A549 treated with AZD2906 at 1 μM for 4 hours (cell line): ENCODE results near the gene ERCC1. TPM values are rescaled to one million over a fixed set of nuclear protein-coding genes. Genes with fewer than 3 reads are reported as not detected.

Source experiments
- total RNA-seq: library from RNA; stranded (reverse); fragments of 200-300 nt; extraction: Qiagen RNA extraction; gene quantifications from 5 replicates; pipeline ENCODE4 v1.2.3, GENCODE V29; 2022

Gene ERCC1
- 135 to 175 TPM (median 167 TPM) in 5 replicates for total RNA-seq

DNA sequence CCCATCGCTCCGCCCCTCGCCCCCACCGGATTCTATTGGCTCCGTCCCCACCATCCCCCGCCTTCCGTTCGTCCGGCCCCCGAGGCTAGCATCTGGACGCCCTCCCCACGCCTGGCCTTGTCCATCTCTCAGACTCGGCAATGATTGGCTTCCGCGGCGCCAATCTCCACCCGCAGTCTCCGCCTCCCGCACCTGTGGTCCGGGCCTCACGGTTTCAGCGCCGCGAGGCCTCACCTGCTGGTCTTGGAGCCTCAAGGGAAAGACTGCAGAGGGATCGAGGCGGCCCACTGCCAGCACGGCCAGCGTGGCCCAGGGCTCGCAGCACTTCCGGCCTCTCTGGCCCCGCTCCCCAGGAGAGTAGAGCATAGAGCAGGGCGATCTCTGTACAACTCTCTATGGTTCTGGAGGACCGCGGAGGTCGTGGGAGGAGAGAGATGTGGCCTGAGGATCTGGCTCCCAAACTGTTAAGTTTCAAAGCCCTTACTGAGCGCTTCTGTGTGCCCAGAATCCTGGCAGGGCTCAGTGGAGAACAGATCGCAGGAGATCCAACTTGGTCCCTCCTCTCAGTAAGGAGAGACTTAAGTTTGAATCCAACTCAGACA is at the start of gene ERCC1:
TSS of gene ERCC1 (minus strand) at position 329 of the 602 bp plus-strand sequence. CDS start 543 bp downstream, outside the sequence.

DNA sequence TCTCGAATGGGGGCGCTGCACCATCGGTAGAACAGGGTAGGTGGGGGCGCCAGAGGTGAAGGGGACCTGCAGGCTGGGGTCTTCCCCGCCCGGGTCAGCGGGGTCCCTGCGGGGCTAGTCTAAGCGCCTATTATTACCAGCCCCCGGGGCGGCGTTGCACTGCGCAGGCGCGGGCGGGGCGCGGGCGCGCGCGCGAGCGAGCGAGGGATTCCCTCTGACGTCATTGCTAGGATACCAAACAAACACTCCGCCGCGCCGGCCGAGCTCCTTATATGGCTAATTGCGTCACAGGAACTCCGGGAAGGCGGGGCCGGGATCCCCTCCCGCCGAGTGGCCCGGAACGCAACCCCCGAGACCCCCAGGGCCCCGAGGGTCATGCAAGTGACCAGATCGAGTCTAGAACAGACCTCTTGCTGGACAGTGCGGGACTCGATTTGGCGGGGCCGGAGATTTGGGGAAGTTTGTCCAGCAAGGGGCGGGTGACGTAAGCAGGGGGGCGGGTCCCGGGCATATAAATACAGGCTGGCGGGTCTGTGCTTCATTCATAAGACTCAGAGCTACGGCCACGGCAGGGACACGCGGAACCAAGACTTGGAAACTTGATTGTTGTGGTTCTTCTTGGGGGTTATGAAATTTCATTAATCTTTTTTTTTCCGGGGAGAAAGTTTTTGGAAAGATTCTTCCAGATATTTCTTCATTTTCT is 43.9 kb upstream of the ERCC1 start, which contains the start of gene FOSB:
TSS of gene FOSB (plus strand) at position 541 of the 703 bp plus-strand sequence. CDS start 591 bp downstream, outside the sequence.

DNA sequence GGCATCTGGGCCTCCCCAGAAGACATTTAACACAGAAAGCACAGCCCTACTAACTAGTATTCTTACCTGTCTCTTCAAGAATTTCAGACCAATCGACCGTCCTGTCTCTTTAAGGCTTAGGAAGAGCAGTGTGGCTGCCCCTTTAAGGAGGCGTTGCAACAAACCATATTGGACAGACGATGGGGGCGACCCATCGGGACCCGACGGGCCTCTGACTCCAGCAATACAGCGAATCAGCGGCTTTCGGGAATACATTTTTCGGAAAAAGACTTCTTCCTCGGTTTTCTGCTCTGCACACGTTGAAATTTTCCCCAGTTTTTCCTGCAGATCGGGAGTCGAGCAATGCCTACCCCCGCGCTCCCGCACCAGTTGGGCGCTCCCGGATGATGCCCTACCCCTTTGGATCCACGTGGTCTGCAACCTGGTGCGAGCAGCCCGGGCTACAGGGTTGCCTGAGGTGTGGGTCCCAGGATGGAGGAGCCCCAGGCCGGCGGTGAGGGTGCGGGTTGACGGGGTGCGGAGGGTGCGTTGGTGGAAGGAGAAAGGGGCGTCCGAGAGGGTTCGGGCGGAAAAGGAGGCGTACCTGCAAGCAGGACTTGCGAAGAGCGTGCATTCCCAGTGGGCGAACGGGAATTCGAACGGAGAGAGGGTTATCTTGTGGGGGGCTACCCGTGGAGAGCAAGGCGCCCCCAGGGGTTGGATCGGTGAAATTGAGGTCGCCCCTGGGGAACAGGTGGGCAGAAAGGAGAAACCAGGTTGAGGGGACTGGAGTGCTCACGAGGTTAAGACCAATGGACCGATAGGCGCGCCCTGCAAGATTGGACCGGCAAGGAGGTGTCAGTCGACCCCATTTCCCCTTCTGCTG is 17.3 kb downstream of the ERCC1 start, which contains the start of gene POLR1G:
TSS of gene POLR1G (plus strand) at position 419 of the 865 bp plus-strand sequence. CDS start at position 472, 53 bp downstream.

DNA sequence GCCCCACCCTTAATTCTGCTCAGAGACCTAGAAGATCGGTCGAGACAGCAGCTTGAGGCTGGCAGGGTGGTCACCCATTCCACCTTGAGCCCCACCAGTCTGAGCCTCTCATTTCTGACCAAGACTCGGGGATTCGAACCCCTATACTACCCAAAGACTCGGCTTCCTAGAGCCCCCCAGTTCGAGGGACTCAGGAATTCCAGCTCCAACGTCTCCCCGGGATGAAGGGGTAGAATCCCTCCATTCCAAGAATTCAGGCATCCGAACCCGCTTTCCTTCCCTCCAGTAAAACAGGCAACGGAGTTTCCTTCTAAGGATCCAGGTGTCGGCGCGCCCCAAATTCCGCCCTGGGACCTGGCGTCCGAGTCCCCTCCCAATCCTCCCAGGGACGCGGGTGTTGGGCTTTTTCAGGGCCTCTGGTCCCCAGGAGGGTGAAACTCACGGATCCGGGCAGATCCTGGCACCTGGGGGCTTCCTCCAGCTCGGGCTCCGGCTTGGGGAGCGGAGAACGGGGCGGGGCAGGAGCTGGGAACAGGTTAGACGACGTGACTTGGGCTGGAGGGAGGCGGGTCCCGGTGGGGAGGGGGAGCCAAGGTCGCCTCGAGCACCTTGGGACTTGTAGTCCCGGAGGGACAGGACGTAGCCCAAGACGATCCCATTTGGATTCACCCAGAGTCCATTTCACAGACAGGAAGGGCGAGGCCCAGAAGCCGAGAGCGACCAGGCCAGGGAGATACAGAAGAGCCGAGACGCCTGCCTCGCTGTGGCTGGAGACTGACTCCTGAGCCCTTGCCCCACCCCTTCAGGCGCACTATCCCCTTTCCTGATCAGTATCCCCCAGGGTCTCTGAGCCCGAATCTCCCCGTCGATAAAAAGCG is 18.9 kb downstream of the ERCC1 start, which contains the start of gene PPP1R13L:
TSS of gene PPP1R13L (minus strand) at position 513 of the 878 bp plus-strand sequence. CDS start 6,751 bp downstream, outside the sequence.

DNA sequence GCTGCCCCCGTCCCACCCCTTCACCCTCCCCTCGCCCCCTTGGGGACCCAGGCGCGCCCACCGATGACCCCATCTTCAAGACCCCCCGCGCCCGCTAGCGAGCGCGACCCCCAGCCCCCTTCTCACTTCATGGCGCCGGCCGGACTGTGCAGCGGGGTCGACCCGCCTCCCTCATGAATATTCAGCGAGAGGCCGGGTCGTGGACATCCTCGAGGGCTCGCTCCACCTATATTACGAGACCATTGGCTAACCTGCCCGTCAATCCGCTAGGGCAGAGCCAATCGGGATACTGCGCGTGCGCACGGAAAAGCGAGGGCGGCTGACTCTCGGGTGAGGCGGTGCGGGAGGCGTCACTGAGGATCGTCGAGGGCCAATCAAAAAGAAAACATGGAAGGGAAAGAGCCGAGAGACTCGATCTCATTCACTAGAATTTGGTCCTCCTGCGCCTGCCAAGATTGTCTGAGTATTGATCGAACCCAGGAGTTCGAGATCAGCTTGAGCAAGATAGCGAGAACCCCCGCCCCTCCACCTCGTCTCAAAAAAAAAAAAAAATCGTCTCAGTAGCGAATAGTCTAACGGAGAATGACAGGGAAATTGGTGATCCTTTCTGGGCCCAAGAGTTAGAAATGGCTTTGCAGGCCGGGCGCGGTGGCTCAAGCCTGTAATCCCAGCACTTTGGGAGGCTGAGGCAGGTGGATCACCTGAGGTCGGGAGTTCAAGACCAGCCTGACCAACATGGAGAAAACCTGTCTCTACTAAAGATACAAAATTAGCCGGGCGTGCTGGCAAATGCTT is 53.1 kb downstream of the ERCC1 start, which contains the start of gene ERCC2:
TSS of gene ERCC2 (minus strand) at position 164 of the 795 bp plus-strand sequence. CDS start at position 131, 33 bp downstream.

Other genes starting within 250 kb of the ERCC1 start
- gene TRAPPC6A, start 245.7 kb downstream of the ERCC1 start, total RNA-seq = 39.5 to 51.0 TPM (median 45.7 TPM) in 5 replicates
- gene BLOC1S3, start 245.1 kb downstream of the ERCC1 start, total RNA-seq = 27.5 to 36.7 TPM (median 32.6 TPM) in 5 replicates
- gene EXOC3L2, start 178.5 kb downstream of the ERCC1 start, total RNA-seq = 1.3 to 2.5 TPM (median 2.3 TPM) in 5 replicates
- 6.8 to 10.1 TPM (median 8.3 TPM) in 5 replicates for gene MARK4, start 172.6 kb downstream of the ERCC1 start, total RNA-seq
- gene CKM, start 101.0 kb downstream of the ERCC1 start, total RNA-seq = 0.05 to 0.07 TPM (median 0.06 TPM) in 3 of 5 replicates, not detected in the others
- gene KLC3, start 83.2 kb downstream of the ERCC1 start, total RNA-seq = 0.85 to 1.2 TPM (median 1.2 TPM) in 5 replicates
- gene ERCC2, start 53.3 kb downstream of the ERCC1 start, total RNA-seq = 9.4 to 13.9 TPM (median 12.3 TPM) in 5 replicates
- 35.8 to 49.1 TPM (median 40.0 TPM) in 5 replicates for gene PPP1R13L, start 18.8 kb downstream of the ERCC1 start, total RNA-seq
- gene POLR1G, start 17.3 kb downstream of the ERCC1 start, total RNA-seq = 42.2 to 51.6 TPM (median 45.0 TPM) in 5 replicates
- 8.7 to 13.2 TPM (median 10.6 TPM) in 5 replicates for gene FOSB, start 44.1 kb upstream of the ERCC1 start, total RNA-seq
- 11.7 to 14.4 TPM (median 12.6 TPM) in 5 replicates for gene RTN2, start 73.1 kb upstream of the ERCC1 start, total RNA-seq
- gene PPM1N, start 74.5 kb upstream of the ERCC1 start, total RNA-seq = 6.2 to 9.9 TPM (median 6.9 TPM) in 5 replicates
- gene VASP, start 83.6 kb upstream of the ERCC1 start, total RNA-seq = 212 to 260 TPM (median 239 TPM) in 5 replicates
- gene OPA3, start 160.9 kb upstream of the ERCC1 start, total RNA-seq = 12.5 to 18.5 TPM (median 16.9 TPM) in 5 replicates
- 0.15 to 0.66 TPM (median 0.22 TPM) in 5 replicates for gene GPR4, start 178.3 kb upstream of the ERCC1 start, total RNA-seq
- gene EML2, start 215.5 kb upstream of the ERCC1 start, total RNA-seq = 19.3 to 27.2 TPM (median 23.1 TPM) in 5 replicates
- gene GIPR, start 244.3 kb upstream of the ERCC1 start, total RNA-seq = 2.0 to 3.3 TPM (median 2.9 TPM) in 5 replicates